HepG2 (cell line): ENCODE data around the gene PANK4. TPM values are rescaled to one million over a fixed set of nuclear protein-coding genes. Genes with fewer than 3 reads are reported as not detected.
A peak's percentile ranks its signal among the peaks of the same experiment; 100 is the strongest.

Experiments used
- KIAA2018 ChIP-seq: sonication (generic); formaldehyde crosslinking; IDR thresholded peaks from 2 replicates; pipeline ENCODE4 v1.5.0; 2020; ENCODE audit warnings: mild to moderate bottlenecking, missing genetic modification reagents, borderline replicate concordance
- SSRP1 ChIP-seq: IDR thresholded peaks from 2 replicates; pipeline ENCODE4 v1.6.1; 2016; ENCODE audit warnings: control low read depth
- THAP11 ChIP-seq: IDR thresholded peaks from 2 replicates; pipeline ENCODE4 v1.6.1; 2016; ENCODE audit warnings: missing biosample characterization, missing genetic modification reagents
- THAP8 ChIP-seq: sonication (generic); formaldehyde crosslinking; IDR thresholded peaks from 2 replicates; pipeline ENCODE4 v1.5.1; 2020; ENCODE audit warnings: missing genetic modification reagents, mild to moderate bottlenecking, borderline replicate concordance
- polyA plus RNA-seq, 8 experiments: library from polyadenylated mRNA; depleted of rRNA in 3 of 8; stranded (reverse) in 7 of 8; unstranded in 1 of 8; fragments of >200 nt; fragmentation: Illumina TruSeq in 4 of 8; extraction: Trizol in 4 of 8; gene quantifications; 2 replicates each; pipeline versions ENCODE4 v1.2.1 to v1.2.3, GENCODE V29; 2011 to 2016; ENCODE audit warnings: low read depth in 4 of 8, missing spikeins in 1 of 8, mixed read lengths in 1 of 8; ENCODE audit not compliant: insufficient read depth in 1 of 8
- total RNA-seq, 5 experiments: library from RNA; depleted of rRNA; stranded (reverse); fragments of >200 nt; fragmentation: Illumina TruSeq; extraction: Trizol; gene quantifications; 2 replicates each; pipeline ENCODE4 v1.2.3, GENCODE V29; 2016; ENCODE audit warnings: low read depth in 1 of 5

Gene PANK4
- total and polyA plus RNA-seq, 2 of the 13 experiments (the other 11 are each of a cell fraction or from before 2014, with no cell fraction given), result 17.4 to 19.3 TPM

GRCh38 chr1:2525920-2526823 lies at the start of gene PANK4 (continued):
- TF ChIP-seq KIAA2018 (CRISPR knock-in tag) (no peak), THAP11 (CRISPR knock-in tag) (peak; percentile 98), SSRP1 (no peak), THAP8 (no peak)
